Adrenal gland (tissue), 12 donors: ENCODE data around the gene HNRNPM. TPM values are rescaled to one million over a fixed set of nuclear protein-coding genes. Genes with fewer than 3 reads are reported as not detected.
"Not testable (repeated sequence)": the region's sequence is repeated elsewhere in the genome, so short reads cannot be mapped to it uniquely, and the experiment has no call there.

Source experiments
- DNase-seq, 7 donors: peaks; one replicate each; pipeline ENCODE4 v3.0.0-alpha.2; 2019 to 2020
- H3K27ac ChIP-seq, 5 donors: fragments of 200-600 bp; sonication (generic) in 4 of 5; 1 replicate in 3 of 5; 2 replicates in 2 of 5; pipeline versions ENCODE4 v1.5.1 to v1.8.0; 2016 to 2020; ENCODE audit warnings: mild to moderate bottlenecking in 1 of 5
- H3K27me3 ChIP-seq: fragments of 200-600 bp; 2 replicates; pipeline ENCODE4 v1.8.0; 2021
- H3K36me3 ChIP-seq, 2 donors: fragments of 200-600 bp; replicated peaks in 1 of 2; 1 replicate in 1 of 2; 2 replicates in 1 of 2; pipeline versions ENCODE4 v1.5.1 to v1.8.0; 2018 to 2022
- H3K4me1 ChIP-seq, 2 donors: fragments of 200-600 bp; replicated peaks in 1 of 2; 1 replicate in 1 of 2; 2 replicates in 1 of 2; pipeline versions ENCODE4 v1.5.1 to v1.8.0; 2018 to 2021
- H3K4me3 ChIP-seq, 4 donors: fragments of 200-600 bp; sonication (generic) in 3 of 4; one replicate each; pipeline ENCODE4 v1.5.1; 2016 to 2018
- H3K9me3 ChIP-seq, 3 donors: fragments of 200-600 bp; sonication (generic) in 1 of 3; replicated peaks in 1 of 3; 1 replicate in 2 of 3; 2 replicates in 1 of 3; pipeline versions ENCODE4 v1.5.1 to v1.8.0; 2016 to 2021
- POLR2A ChIP-seq, 2 donors: fragments of 450-650 bp; IDR thresholded peaks; one replicate each; pipeline ENCODE4 v1.6.1; 2017; ENCODE audit warnings: antibody characterized with exemption in 2 of 2, mild to moderate bottlenecking in 2 of 2, moderate library complexity in 1 of 2
- WGBS, 4 donors: extraction: QIAGEN DNeasy Blood & Tissue Kit in 2 of 4; methylation state at CpG; one replicate each; pipeline versions ENCODE4 v1.1.5 to v1.1.7; 2013 to 2017; 5-methylcytosine and 5-hydroxymethylcytosine counted together
- intact Hi-C, 2 donors: fragments of 100-400 bp; cut with DNase I; formaldehyde crosslinking; loops; one replicate each; pipeline versions ENCODE4 v1.14.1 to v1.15.0; 2022 to 2023
- polyA plus RNA-seq, 3 donors: library from polyadenylated mRNA; stranded (reverse); fragments of 200-250 nt in 2 of 3; fragments of 350-450 nt in 1 of 3; fragmentation: Illumina TruSeq in 1 of 3; extraction: RNeasy Lipid Tissue Mini Kit (QIAGEN cat#74804) in 1 of 3; gene quantifications; one replicate each; pipeline ENCODE4 v1.2.3, GENCODE V29; 2013 to 2014
- total RNA-seq, 9 donors: library from RNA; depleted of rRNA in 4 of 9; stranded (reverse); fragments of >200 nt in 4 of 9; fragments of 120-200 nt in 1 of 9; fragmentation: NEBNext Ultra II Directional in 1 of 9; extraction: Animal tissue kit (Norgen Biotek cat#: 25700) in 1 of 9; gene quantifications; one replicate each; pipeline versions ENCODE4 v1.1.0 to v1.2.4, GENCODE V29; 2013 to 2023
- TF ChIP-seq, protein P1 (sequence below), 6 experiments: fragments of 450-650 bp in 4 of 6; fragments of 200-600 bp in 2 of 6; sonication (generic) in 1 of 6; IDR thresholded peaks; 1 replicate in 5 of 6; 2 replicates in 1 of 6; pipeline versions ENCODE4 v1.5.1 to v1.8.0; 2016 to 2021; ENCODE audit warnings: antibody characterized with exemption in 6 of 6, mild to moderate bottlenecking in 2 of 6, moderate library complexity in 1 of 6
- donor health status: healthy with polysubstance abuse.
- donor health status: Bipolar disorder and iron deficiency.
- donor health status: DM: yes; HTN: yes; CAD: no.
- donor health status: DM: no; HTN: no; CAD: no.
- donor health status: DM: no; HTN: no; CAD: no.
- donor health status: DM: yes; HTN: yes; CAD: no.

HNRNPM gene
- total and polyA plus RNA-seq, 12 donors: 51.7 to 262 (median 77.4) TPM

DNA sequence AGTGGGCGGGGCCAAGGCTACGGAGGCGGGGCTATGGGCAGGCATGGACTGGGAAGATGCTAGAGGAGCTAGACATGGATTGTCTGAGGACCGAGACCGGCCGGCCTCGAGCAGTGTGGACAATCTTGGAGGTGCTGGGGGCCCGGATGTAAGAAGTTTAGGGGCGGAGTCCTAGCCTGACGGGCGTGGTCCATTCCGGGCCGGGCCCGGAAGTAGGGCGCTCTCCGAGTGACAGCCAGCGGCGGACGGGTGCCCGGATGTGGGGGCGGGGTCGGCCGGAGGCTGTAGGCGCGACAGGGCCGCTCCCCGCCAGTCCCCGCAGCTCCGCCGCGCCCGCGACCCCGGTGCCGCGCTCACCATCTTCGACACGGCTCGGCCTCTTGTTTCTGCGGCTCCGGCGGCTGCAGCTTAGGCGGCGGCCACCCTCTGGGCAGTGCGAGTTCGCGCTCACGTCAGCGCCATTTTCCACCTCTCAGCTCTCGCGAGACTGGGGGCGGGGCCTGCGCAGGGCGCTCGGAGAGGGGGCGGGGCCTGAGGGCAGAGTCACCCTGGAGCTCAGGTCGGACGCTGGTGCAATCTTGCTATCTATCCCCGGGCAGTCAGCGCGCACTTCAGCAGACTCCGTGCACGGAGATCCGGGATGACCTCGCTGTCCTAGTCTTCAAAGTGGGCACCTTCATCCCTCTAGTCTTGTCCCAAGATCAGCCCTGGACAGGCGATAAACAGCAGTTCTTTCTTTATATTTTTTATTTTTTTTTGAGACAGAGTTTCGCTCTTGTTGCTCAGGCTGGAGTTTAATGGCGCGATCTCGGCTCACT lies 69.1 kb downstream of the HNRNPM start, which contains the start of gene ZNF414:
TSS of gene ZNF414 (minus strand) at position 481 of the 818 bp plus-strand sequence. CDS start at position 360, 121 bp downstream.
- peak within 1 kb of the TSS; percentile 89 to 99 (median 98) for H3K27ac ChIP-seq
- TF ChIP-seq, protein P1, sequence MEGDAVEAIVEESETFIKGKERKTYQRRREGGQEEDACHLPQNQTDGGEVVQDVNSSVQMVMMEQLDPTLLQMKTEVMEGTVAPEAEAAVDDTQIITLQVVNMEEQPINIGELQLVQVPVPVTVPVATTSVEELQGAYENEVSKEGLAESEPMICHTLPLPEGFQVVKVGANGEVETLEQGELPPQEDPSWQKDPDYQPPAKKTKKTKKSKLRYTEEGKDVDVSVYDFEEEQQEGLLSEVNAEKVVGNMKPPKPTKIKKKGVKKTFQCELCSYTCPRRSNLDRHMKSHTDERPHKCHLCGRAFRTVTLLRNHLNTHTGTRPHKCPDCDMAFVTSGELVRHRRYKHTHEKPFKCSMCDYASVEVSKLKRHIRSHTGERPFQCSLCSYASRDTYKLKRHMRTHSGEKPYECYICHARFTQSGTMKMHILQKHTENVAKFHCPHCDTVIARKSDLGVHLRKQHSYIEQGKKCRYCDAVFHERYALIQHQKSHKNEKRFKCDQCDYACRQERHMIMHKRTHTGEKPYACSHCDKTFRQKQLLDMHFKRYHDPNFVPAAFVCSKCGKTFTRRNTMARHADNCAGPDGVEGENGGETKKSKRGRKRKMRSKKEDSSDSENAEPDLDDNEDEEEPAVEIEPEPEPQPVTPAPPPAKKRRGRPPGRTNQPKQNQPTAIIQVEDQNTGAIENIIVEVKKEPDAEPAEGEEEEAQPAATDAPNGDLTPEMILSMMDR (IDR thresholded peaks at IDR 0.05): peak in 1 of 6 experiments; percentile 16
- TF ChIP-seq POLR2A (IDR thresholded peaks at IDR 0.05): peak; percentile 82 to 94
- intact Hi-C loops: no loop called here
- 0 to 2% (median 1%) methylated on average over 23 to 69 of the region's 70 CpGs for WGBS, 4 donors
- peak; percentile 96 to 99 (median 98) for DNase-seq
- no peaks in the 10 kb centered on the region for H3K27me3 ChIP-seq
- H3K4me3 ChIP-seq: peak within 1 kb of the TSS in 3 of 4 donors; percentile 62 to 85 (median 75)
- H3K4me1 ChIP-seq: peaks cover 19 to 27% of the 10 kb centered on the region in 2 donors
- no peaks in the 10 kb centered on the region for H3K9me3 ChIP-seq
- peaks cover 0 to 3% of the 10 kb centered on the region in 2 donors for H3K36me3 ChIP-seq

DNA sequence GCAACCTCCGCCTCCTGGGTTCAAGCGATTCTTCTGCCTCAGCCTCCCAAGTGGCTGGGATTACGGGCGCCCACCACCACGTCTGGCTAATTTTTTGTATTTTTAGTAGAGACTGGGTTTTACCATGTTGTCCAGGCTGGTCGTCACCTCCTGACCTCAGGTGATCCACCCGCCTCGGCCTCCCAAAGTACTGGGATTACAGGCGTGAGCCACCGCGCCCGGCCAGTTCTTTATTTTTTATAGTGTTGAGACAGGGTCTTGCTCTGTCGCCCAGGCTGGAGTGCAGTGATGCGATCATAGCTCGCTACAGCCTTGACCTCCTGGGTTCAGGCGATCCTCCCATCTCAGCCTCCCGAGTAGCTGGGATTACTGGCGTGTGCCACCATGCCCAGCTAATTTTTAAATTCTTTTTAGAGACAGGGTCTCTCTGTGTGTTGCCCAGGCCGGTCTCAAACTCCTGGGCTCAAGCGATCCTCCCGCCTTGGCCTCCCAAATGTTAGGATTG lies 69.8 kb downstream of the HNRNPM start:
- H3K4me1 ChIP-seq: peaks cover 19 to 27% of the 10 kb centered on the region in 2 donors
- H3K27me3 ChIP-seq, H3K36me3 ChIP-seq, H3K9me3 ChIP-seq, intact Hi-C loops: not testable (repeated sequence)
- peak overlapping the region; percentile 89 to 99 (median 98) for H3K27ac ChIP-seq
- H3K4me3 ChIP-seq: peak overlapping the region in 2 of 4 donors; percentile 75 to 85
- peak in 1 of 7 donors; percentile 74 for DNase-seq
- WGBS, 4 donors: 61 to 70% (median 65%) methylated on average over 13 to 21 of the region's 21 CpGs

DNA sequence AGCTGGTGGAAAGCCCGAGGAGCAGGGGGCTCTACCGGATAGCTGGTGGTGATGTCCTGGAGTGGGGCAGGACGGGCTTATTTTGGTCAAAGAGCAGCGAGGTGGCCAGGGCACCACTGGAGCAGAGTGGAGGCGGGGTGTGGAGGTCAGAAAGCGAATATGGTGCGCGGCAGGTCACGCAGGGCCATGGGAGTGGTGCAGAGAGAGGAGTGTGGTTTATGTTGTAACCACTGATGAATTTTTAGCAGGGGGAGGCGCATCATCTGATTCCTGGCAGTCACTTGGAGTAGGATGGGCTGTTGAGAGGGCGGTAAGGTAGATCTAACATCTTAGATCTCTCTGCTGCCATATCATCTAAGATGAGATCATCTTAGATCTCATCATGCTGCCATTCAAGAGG lies 70.5 kb downstream of the HNRNPM start:
- DNase-seq: no peak
- Histone ChIP-seq H3K27me3 (no peaks in the 10 kb centered on the region), H3K36me3 (peaks cover 0 to 3% of the 10 kb centered on the region in 2 donors), H3K4me1 (peaks cover 19 to 27% of the 10 kb centered on the region in 2 donors), H3K27ac (no peak overlapping the region), H3K4me3 (no peak overlapping the region), H3K9me3 (no peaks in the 10 kb centered on the region)
- intact Hi-C loops: no loop called here
- WGBS, 4 donors: 74 to 93% (median 85%) methylated on average over 11 of the region's 11 CpGs
- no peak for TF ChIP-seq POLR2A (IDR thresholded peaks at IDR 0.05)
- TF ChIP-seq, protein P1 (IDR thresholded peaks at IDR 0.05): no peak

DNA sequence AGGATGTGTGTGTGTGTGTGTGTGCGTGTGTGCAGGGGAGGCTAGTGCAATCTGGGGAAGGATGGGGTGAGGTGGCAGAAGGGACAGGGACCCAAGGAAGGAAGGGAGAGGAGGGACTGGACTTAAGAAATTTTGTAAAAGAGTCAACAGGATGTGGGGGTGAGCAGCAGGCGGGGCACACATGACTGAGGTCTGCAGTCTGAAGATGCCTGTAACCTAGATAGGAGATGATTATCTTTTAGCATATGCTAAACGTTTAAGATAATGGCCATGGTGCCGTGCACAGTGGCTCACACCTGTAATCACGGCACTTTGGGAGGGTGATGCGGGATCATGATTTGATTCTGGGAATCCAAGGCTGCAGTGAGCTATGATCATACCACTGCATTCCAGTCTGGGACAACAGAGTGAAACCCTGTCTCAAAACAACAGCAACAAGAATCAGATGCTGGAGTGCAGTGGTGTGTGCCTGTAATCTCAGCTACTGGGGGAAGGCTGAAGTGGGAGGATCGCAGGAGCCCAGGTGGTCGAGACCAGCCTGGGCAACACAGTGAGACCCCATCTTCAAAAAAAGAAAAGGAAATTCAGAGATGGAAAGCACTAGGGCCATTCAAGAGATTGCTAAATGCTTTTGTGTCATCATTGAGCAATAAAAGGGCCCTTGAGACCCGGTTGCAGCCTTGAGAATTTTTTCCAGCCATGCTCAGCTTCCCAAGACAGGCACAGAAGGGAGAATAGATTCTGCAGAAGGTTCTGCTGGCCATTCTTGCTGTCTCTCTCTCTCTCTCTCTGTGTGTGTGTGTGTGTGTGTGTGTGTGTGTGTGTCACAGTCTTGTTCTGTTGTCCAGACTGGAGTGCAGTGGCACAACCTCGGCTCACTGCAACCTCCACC lies 73.0 kb downstream of the HNRNPM start:
- peaks cover 15 to 18% of the 10 kb centered on the region in 2 donors for H3K4me1 ChIP-seq
- no peak overlapping the region for H3K4me3 ChIP-seq
- no peaks in the 10 kb centered on the region for H3K36me3 ChIP-seq
- H3K27ac ChIP-seq: peak overlapping the region in 2 of 5 donors; percentile 67 to 79
- DNase-seq: peak in 3 of 7 donors; percentile 43 to 55 (median 49)
- intact Hi-C loops: no loop called here
- no peaks in the 10 kb centered on the region for H3K27me3 ChIP-seq
- WGBS, 4 donors: 25 to 43% (median 38%) methylated on average over 8 to 10 of the region's 10 CpGs
- TF ChIP-seq, protein P1 (IDR thresholded peaks at IDR 0.05): no peak
- TF ChIP-seq POLR2A (IDR thresholded peaks at IDR 0.05): no peak
- no peaks in the 10 kb centered on the region for H3K9me3 ChIP-seq
